Fibroblast of lung (primary cell): ENCODE data around the gene PBX1. TPM values are rescaled to one million over a fixed set of nuclear protein-coding genes. Genes with fewer than 3 reads are reported as not detected.

ENCODE experiments used
- DNase-seq, 2 donors: peaks; one replicate each; pipeline versions ENCODE4 v3.0.0 to v3.0.0-alpha.2; 2010; ENCODE audit warnings: low read depth in 2 of 2
- H2AFZ ChIP-seq: 2 replicates; pipeline ENCODE4 v1.5.1; 2012; ENCODE audit warnings: low read length, control low read depth, inconsistent platforms
- H3K27ac ChIP-seq: 2 replicates; pipeline ENCODE4 v1.5.1; 2011; ENCODE audit warnings: low read length, control low read depth; ENCODE audit not compliant: insufficient read depth
- H3K27me3 ChIP-seq: 2 replicates; pipeline ENCODE4 v1.5.1; 2011; ENCODE audit warnings: mild to moderate bottlenecking, low read length; ENCODE audit not compliant: control insufficient read depth, insufficient read depth
- H3K36me3 ChIP-seq: 2 replicates; pipeline ENCODE4 v1.5.1; 2011; ENCODE audit warnings: low read length; ENCODE audit not compliant: control insufficient read depth, insufficient read depth
- H3K4me1 ChIP-seq: 2 replicates; pipeline ENCODE4 v1.5.1; 2011; ENCODE audit warnings: low read length; ENCODE audit not compliant: control insufficient read depth, insufficient read depth; ENCODE audit errors: extremely low read depth
- H3K4me2 ChIP-seq: 2 replicates; pipeline ENCODE4 v1.5.1; 2011; ENCODE audit warnings: low read length, control low read depth; ENCODE audit not compliant: insufficient read depth; ENCODE audit errors: extremely low read depth
- H3K4me3 ChIP-seq, 4 experiments: fragments of 200-600 bp in 1 of 4; sonication (generic) in 1 of 4; replicated peaks in 1 of 4; 2 replicates each; pipeline ENCODE4 v1.5.1; 2011 to 2016; ENCODE audit warnings: low read length in 4 of 4, low read depth in 3 of 4, mild to moderate bottlenecking in 3 of 4, control low read depth in 2 of 4, inconsistent platforms in 1 of 4, mixed read lengths in 1 of 4; ENCODE audit not compliant: insufficient read depth in 1 of 4; ENCODE audit errors: control extremely low read depth in 1 of 4
- H3K79me2 ChIP-seq: 2 replicates; pipeline ENCODE4 v1.5.1; 2012; ENCODE audit warnings: mild to moderate bottlenecking, low read length, inconsistent platforms; ENCODE audit not compliant: control insufficient read depth, insufficient read depth
- H3K9ac ChIP-seq: 2 replicates; pipeline ENCODE4 v1.5.1; 2011; ENCODE audit warnings: mild to moderate bottlenecking, low read length, control low read depth; ENCODE audit not compliant: insufficient read depth
- H3K9me3 ChIP-seq: 2 replicates; pipeline ENCODE4 v1.5.1; 2012; ENCODE audit warnings: low read depth, low read length; ENCODE audit not compliant: control insufficient read depth, insufficient read depth
- H4K20me1 ChIP-seq: 2 replicates; pipeline ENCODE4 v1.5.1; 2011; ENCODE audit warnings: low read length; ENCODE audit not compliant: control insufficient read depth, insufficient read depth; ENCODE audit errors: extremely low read depth
- CTCF ChIP-seq, 2 donors: IDR thresholded peaks in 1 of 2; conservative IDR thresholded peaks in 1 of 2; 1 replicate in 1 of 2; 2 replicates in 1 of 2; pipeline ENCODE4 v1.5.1; 2011 to 2012; ENCODE audit warnings: low read length in 2 of 2, control low read depth in 1 of 2, inconsistent platforms in 1 of 2, low read depth in 1 of 2, mild to moderate bottlenecking in 1 of 2
- EZH2 ChIP-seq: IDR thresholded peaks from 2 replicates; pipeline ENCODE4 v1.5.1; 2012; ENCODE audit warnings: low read length, control low read depth, mild to moderate bottlenecking; ENCODE audit errors: missing control alignments
- polyA plus RNA-seq, 2 donors: library from polyadenylated mRNA; depleted of rRNA in 1 of 2; stranded (reverse) in 1 of 2; unstranded in 1 of 2; fragments of >200 nt; gene quantifications; 2 replicates each; pipeline ENCODE4 v1.2.1, GENCODE V29; 2011 to 2012; ENCODE audit warnings: missing spikeins in 1 of 2
- total RNA-seq: library from RNA; depleted of rRNA; stranded (reverse); fragments of >200 nt; gene quantifications from 2 replicates; pipeline ENCODE4 v1.2.1, GENCODE V29; 2014

The PBX1 gene
- total and polyA plus RNA-seq, 2 donors (not counting 1 experiment from before 2014, with no cell fraction given) = 43.1 to 46.7 TPM

GRCh38 chr1:164604541-164604940 lies 45.6 kb downstream of the PBX1 start:
- Histone ChIP-seq H3K4me2 (no peak overlapping the region), H3K27ac (no peak overlapping the region), H3K36me3 (no peaks in the 10 kb centered on the region), H3K27me3 (no peaks in the 10 kb centered on the region), H3K4me1 (peaks cover 12% of the 10 kb centered on the region), H2AFZ (no peak overlapping the region), H3K79me2 (no peaks in the 10 kb centered on the region), H3K9ac (no peak overlapping the region), H4K20me1 (no peaks in the 10 kb centered on the region), H3K4me3 (no peak overlapping the region), H3K9me3 (no peaks in the 10 kb centered on the region)
- TF ChIP-seq CTCF (conservative IDR thresholded peaks at IDR 0.05 in 1 of 2, IDR thresholded peaks at IDR 0.05 in 1 of 2; ENCODE audit: low read depth in 1 of 2, low read length in 2 of 2) (no peak), EZH2 (no peak)
- peak; percentile 48 to 72 for DNase-seq

- peaks cover 12% of the 10 kb centered on the region for H3K4me1 ChIP-seq
- H3K4me3 ChIP-seq = no peak overlapping the region
- no peak for TF ChIP-seq CTCF (conservative IDR thresholded peaks at IDR 0.05 in 1 of 2, IDR thresholded peaks at IDR 0.05 in 1 of 2; ENCODE audit: low read depth in 1 of 2, low read length in 2 of 2)
- TF ChIP-seq EZH2 = no peak
Measured at GRCh38 chr1:164605254-164606091, 46.5 kb downstream of the PBX1 start.

GRCh38 chr1:164607351-164607750 lies 48.4 kb downstream of the PBX1 start:
- Histone ChIP-seq H3K4me2 (no peak overlapping the region), H3K4me3 (no peak overlapping the region), H3K79me2 (no peaks in the 10 kb centered on the region), H3K4me1 (peaks cover 14% of the 10 kb centered on the region), H3K36me3 (no peaks in the 10 kb centered on the region), H3K27me3 (no peaks in the 10 kb centered on the region), H4K20me1 (no peaks in the 10 kb centered on the region), H3K9ac (no peak overlapping the region), H3K9me3 (no peaks in the 10 kb centered on the region), H3K27ac (no peak overlapping the region), H2AFZ (no peak overlapping the region)
- TF ChIP-seq EZH2 = no peak
- TF ChIP-seq CTCF (conservative IDR thresholded peaks at IDR 0.05 in 1 of 2, IDR thresholded peaks at IDR 0.05 in 1 of 2; ENCODE audit: low read depth in 1 of 2, low read length in 2 of 2) = no peak
- no peak for DNase-seq

More at GRCh38 chr1:164605254-164606091, 46.5 kb downstream of the PBX1 start:
- no peaks in the 10 kb centered on the region for H3K36me3 ChIP-seq
- no peaks in the 10 kb centered on the region for H3K79me2 ChIP-seq
- H3K9me3 ChIP-seq = no peaks in the 10 kb centered on the region
- no peak overlapping the region for H3K4me2 ChIP-seq
- no peak overlapping the region for H3K9ac ChIP-seq
- no peaks in the 10 kb centered on the region for H4K20me1 ChIP-seq
- H3K27me3 ChIP-seq = no peaks in the 10 kb centered on the region
- DNase-seq = no peak
- no peak overlapping the region for H2AFZ ChIP-seq
- H3K27ac ChIP-seq = no peak overlapping the region
